ENCODE results near the gene NTNG1. TPM values are rescaled to one million over a fixed set of nuclear protein-coding genes. Genes with fewer than 3 reads are reported as not detected.

The NTNG1 gene
- total and polyA plus RNA-seq, 2 donors, result 1.6 to 5.1 TPM

GRCh38 chr1:107200631-107201030, 59.8 kb downstream of the NTNG1 start:
- H3K4me1 ChIP-seq (ENCODE audit: control insufficient read depth in 2 of 2, insufficient read depth in 2 of 2, low read length in 2 of 2), result no peaks in the 10 kb centered on the region
- H3K36me3 ChIP-seq (ENCODE audit: control insufficient read depth in 2 of 2, insufficient read depth in 2 of 2, low read length in 1 of 2), result no peaks in the 10 kb centered on the region
- no peaks in the 10 kb centered on the region for H3K27me3 ChIP-seq (ENCODE audit: control insufficient read depth in 2 of 2, insufficient read depth in 1 of 2, low read length in 1 of 2)
- 96% methylated on average over 1 of the region's 1 CpG for WGBS
- no peak overlapping the region for H3K27ac ChIP-seq (ENCODE audit: low read depth in 1 of 2, low read length in 1 of 2)
- no peaks in the 10 kb centered on the region for H3K9me3 ChIP-seq (ENCODE audit: control insufficient read depth in 2 of 2, insufficient read depth in 1 of 2, low read length in 1 of 2)
- no peak for DNase-seq (ENCODE audit: low read depth in 6 of 9, low spot score in 9 of 9)
- no peak overlapping the region for H3K4me3 ChIP-seq (ENCODE audit: low read length in 2 of 2)

- Histone ChIP-seq H3K36me3 (ENCODE audit: control insufficient read depth in 2 of 2, insufficient read depth in 2 of 2, low read length in 1 of 2) (no peaks in the 10 kb centered on the region), H3K4me1 (ENCODE audit: control insufficient read depth in 2 of 2, insufficient read depth in 2 of 2, low read length in 2 of 2) (no peaks in the 10 kb centered on the region), H3K27ac (ENCODE audit: low read depth in 1 of 2, low read length in 1 of 2) (no peak overlapping the region), H3K4me3 (ENCODE audit: low read length in 2 of 2) (no peak overlapping the region), H3K9me3 (ENCODE audit: control insufficient read depth in 2 of 2, insufficient read depth in 1 of 2, low read length in 1 of 2) (no peaks in the 10 kb centered on the region), H3K27me3 (ENCODE audit: control insufficient read depth in 2 of 2, insufficient read depth in 1 of 2, low read length in 1 of 2) (no peaks in the 10 kb centered on the region)
- DNase-seq (ENCODE audit: low read depth in 6 of 9, low spot score in 9 of 9), result no peak
- WGBS, result 97% methylated on average over 1 of the region's 1 CpG
Measured at GRCh38 chr1:107202007-107202406, 61.2 kb downstream of the NTNG1 start.

DNA sequence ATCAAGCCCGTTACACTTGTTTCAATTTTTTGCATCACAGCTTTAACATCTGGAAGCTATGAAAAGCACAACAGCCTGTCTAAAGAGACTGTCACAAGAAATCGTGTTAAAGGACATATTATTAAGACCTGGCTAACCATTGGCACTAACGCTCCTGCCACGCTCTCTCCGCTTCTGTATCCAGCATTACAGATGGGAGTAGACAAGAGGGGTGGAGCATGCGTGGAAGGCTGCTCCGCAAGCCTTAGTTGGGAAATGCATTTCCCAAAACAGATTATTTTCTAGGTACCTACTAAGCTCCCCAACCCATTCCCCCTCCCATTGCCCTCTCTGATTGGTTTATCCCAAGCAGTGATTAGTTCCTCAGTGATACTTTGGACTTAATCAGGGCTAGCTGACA, 72.4 kb downstream of the NTNG1 start:
- Histone ChIP-seq H3K4me3 (ENCODE audit: low read length in 2 of 2) (no peak overlapping the region), H3K27ac (ENCODE audit: low read depth in 1 of 2, low read length in 1 of 2) (no peak overlapping the region), H3K27me3 (ENCODE audit: control insufficient read depth in 2 of 2, insufficient read depth in 1 of 2, low read length in 1 of 2) (no peaks in the 10 kb centered on the region), H3K36me3 (ENCODE audit: control insufficient read depth in 2 of 2, insufficient read depth in 2 of 2, low read length in 1 of 2) (no peaks in the 10 kb centered on the region), H3K9me3 (ENCODE audit: control insufficient read depth in 2 of 2, insufficient read depth in 1 of 2, low read length in 1 of 2) (no peaks in the 10 kb centered on the region), H3K4me1 (ENCODE audit: control insufficient read depth in 2 of 2, insufficient read depth in 2 of 2, low read length in 2 of 2) (no peaks in the 10 kb centered on the region)
- DNase-seq (ENCODE audit: low read depth in 6 of 9, low spot score in 9 of 9), result no peak
- 95% methylated on average over 7 of the region's 7 CpGs for WGBS

GRCh38 chr1:107220036-107220435, 79.2 kb downstream of the NTNG1 start:
- DNase-seq (ENCODE audit: low read depth in 6 of 9, low spot score in 9 of 9), result no peak
- Histone ChIP-seq H3K27me3 (ENCODE audit: control insufficient read depth in 2 of 2, insufficient read depth in 1 of 2, low read length in 1 of 2) (no peaks in the 10 kb centered on the region), H3K36me3 (ENCODE audit: control insufficient read depth in 2 of 2, insufficient read depth in 2 of 2, low read length in 1 of 2) (no peaks in the 10 kb centered on the region), H3K27ac (ENCODE audit: low read depth in 1 of 2, low read length in 1 of 2) (no peak overlapping the region), H3K4me1 (ENCODE audit: control insufficient read depth in 2 of 2, insufficient read depth in 2 of 2, low read length in 2 of 2) (no peaks in the 10 kb centered on the region), H3K9me3 (ENCODE audit: control insufficient read depth in 2 of 2, insufficient read depth in 1 of 2, low read length in 1 of 2) (peaks cover 0 to 5% of the 10 kb centered on the region in 2 donors), H3K4me3 (ENCODE audit: low read length in 2 of 2) (no peak overlapping the region)
- WGBS, result 100% methylated on average over 1 of the region's 1 CpG

DNA sequence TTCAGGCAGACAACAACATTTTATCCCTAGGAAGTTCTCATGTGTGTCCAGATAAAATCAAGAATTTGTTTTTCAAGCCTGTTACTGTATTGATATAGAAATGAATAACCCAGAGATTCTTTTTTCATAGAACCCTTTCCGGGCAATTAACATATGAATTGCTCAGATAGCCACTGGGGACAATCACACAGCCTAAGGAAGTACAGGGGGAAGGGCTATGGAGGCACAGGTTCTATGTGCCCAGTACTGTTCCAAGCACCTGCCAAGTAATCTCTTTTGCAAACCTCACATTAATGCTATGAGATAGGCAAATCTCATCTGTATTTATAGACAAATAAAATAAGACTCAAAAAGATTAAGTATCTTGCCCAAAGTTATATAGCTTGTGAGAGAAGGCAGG, 84.9 kb downstream of the NTNG1 start:
- Histone ChIP-seq H3K4me3 (ENCODE audit: low read length in 2 of 2) (no peak overlapping the region), H3K27ac (ENCODE audit: low read depth in 1 of 2, low read length in 1 of 2) (no peak overlapping the region), H3K27me3 (ENCODE audit: control insufficient read depth in 2 of 2, insufficient read depth in 1 of 2, low read length in 1 of 2) (no peaks in the 10 kb centered on the region), H3K9me3 (ENCODE audit: control insufficient read depth in 2 of 2, insufficient read depth in 1 of 2, low read length in 1 of 2) (no peaks in the 10 kb centered on the region), H3K4me1 (ENCODE audit: control insufficient read depth in 2 of 2, insufficient read depth in 2 of 2, low read length in 2 of 2) (no peaks in the 10 kb centered on the region), H3K36me3 (ENCODE audit: control insufficient read depth in 2 of 2, insufficient read depth in 2 of 2, low read length in 1 of 2) (no peaks in the 10 kb centered on the region)
- WGBS, result 100% methylated on average over 1 of the region's 1 CpG
- no peak for DNase-seq (ENCODE audit: low read depth in 6 of 9, low spot score in 9 of 9)

- H3K36me3 ChIP-seq (ENCODE audit: control insufficient read depth in 2 of 2, insufficient read depth in 2 of 2, low read length in 1 of 2), result no peaks in the 10 kb centered on the region
- WGBS, result 97% methylated on average over 4 of the region's 4 CpGs
- no peaks in the 10 kb centered on the region for H3K9me3 ChIP-seq (ENCODE audit: control insufficient read depth in 2 of 2, insufficient read depth in 1 of 2, low read length in 1 of 2)
- no peak for DNase-seq (ENCODE audit: low read depth in 6 of 9, low spot score in 9 of 9)
- no peak overlapping the region for H3K4me3 ChIP-seq (ENCODE audit: low read length in 2 of 2)
- H3K27ac ChIP-seq (ENCODE audit: low read depth in 1 of 2, low read length in 1 of 2), result no peak overlapping the region
- no peaks in the 10 kb centered on the region for H3K4me1 ChIP-seq (ENCODE audit: control insufficient read depth in 2 of 2, insufficient read depth in 2 of 2, low read length in 2 of 2)
- no peaks in the 10 kb centered on the region for H3K27me3 ChIP-seq (ENCODE audit: control insufficient read depth in 2 of 2, insufficient read depth in 1 of 2, low read length in 1 of 2)
Measured at GRCh38 chr1:107228704-107229371, 88.0 kb downstream of the NTNG1 start.

- 89% methylated on average over 2 of the region's 2 CpGs for WGBS
- Histone ChIP-seq H3K27me3 (ENCODE audit: control insufficient read depth in 2 of 2, insufficient read depth in 1 of 2, low read length in 1 of 2) (no peaks in the 10 kb centered on the region), H3K27ac (ENCODE audit: low read depth in 1 of 2, low read length in 1 of 2) (no peak overlapping the region), H3K36me3 (ENCODE audit: control insufficient read depth in 2 of 2, insufficient read depth in 2 of 2, low read length in 1 of 2) (no peaks in the 10 kb centered on the region), H3K9me3 (ENCODE audit: control insufficient read depth in 2 of 2, insufficient read depth in 1 of 2, low read length in 1 of 2) (no peaks in the 10 kb centered on the region), H3K4me1 (ENCODE audit: control insufficient read depth in 2 of 2, insufficient read depth in 2 of 2, low read length in 2 of 2) (no peaks in the 10 kb centered on the region), H3K4me3 (ENCODE audit: low read length in 2 of 2) (no peak overlapping the region)
- DNase-seq (ENCODE audit: low read depth in 6 of 9, low spot score in 9 of 9), result no peak
Measured at GRCh38 chr1:107229711-107230110, 88.9 kb downstream of the NTNG1 start.

GRCh38 chr1:107230121-107230520, 89.3 kb downstream of the NTNG1 start:
- Histone ChIP-seq H3K4me3 (ENCODE audit: low read length in 2 of 2) (no peak overlapping the region), H3K9me3 (ENCODE audit: control insufficient read depth in 2 of 2, insufficient read depth in 1 of 2, low read length in 1 of 2) (no peaks in the 10 kb centered on the region), H3K4me1 (ENCODE audit: control insufficient read depth in 2 of 2, insufficient read depth in 2 of 2, low read length in 2 of 2) (no peaks in the 10 kb centered on the region), H3K27me3 (ENCODE audit: control insufficient read depth in 2 of 2, insufficient read depth in 1 of 2, low read length in 1 of 2) (no peaks in the 10 kb centered on the region), H3K36me3 (ENCODE audit: control insufficient read depth in 2 of 2, insufficient read depth in 2 of 2, low read length in 1 of 2) (no peaks in the 10 kb centered on the region), H3K27ac (ENCODE audit: low read depth in 1 of 2, low read length in 1 of 2) (no peak overlapping the region)
- WGBS, result 96% methylated on average over 2 of the region's 2 CpGs
- DNase-seq (ENCODE audit: low read depth in 6 of 9, low spot score in 9 of 9), result no peak

DNA sequence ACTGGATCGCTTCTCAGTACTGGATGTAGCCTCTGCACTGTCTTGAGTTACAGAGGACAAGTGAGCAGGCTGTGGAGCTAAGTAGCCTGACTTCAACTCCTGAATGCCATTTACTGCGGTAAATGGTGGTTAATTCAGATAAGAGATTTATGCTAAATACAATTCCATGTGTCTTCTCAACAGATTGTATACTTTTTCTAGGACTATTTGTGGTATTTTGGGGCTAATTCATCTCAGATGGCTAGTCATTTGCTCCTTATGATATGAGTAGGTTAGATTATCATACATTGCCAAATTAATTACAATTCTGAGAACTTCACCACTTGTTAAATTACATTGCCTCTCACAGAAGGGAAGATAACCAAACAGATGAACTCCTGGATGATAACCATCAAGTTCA, 90.5 kb downstream of the NTNG1 start:
- no peak for DNase-seq (ENCODE audit: low read depth in 6 of 9, low spot score in 9 of 9)
- Histone ChIP-seq H3K27me3 (ENCODE audit: control insufficient read depth in 2 of 2, insufficient read depth in 1 of 2, low read length in 1 of 2) (no peaks in the 10 kb centered on the region), H3K4me1 (ENCODE audit: control insufficient read depth in 2 of 2, insufficient read depth in 2 of 2, low read length in 2 of 2) (no peaks in the 10 kb centered on the region), H3K27ac (ENCODE audit: low read depth in 1 of 2, low read length in 1 of 2) (no peak overlapping the region), H3K4me3 (ENCODE audit: low read length in 2 of 2) (no peak overlapping the region), H3K9me3 (ENCODE audit: control insufficient read depth in 2 of 2, insufficient read depth in 1 of 2, low read length in 1 of 2) (no peaks in the 10 kb centered on the region), H3K36me3 (ENCODE audit: control insufficient read depth in 2 of 2, insufficient read depth in 2 of 2, low read length in 1 of 2) (no peaks in the 10 kb centered on the region)
- 98% methylated on average over 2 of the region's 2 CpGs for WGBS
